HAP-1 (cell line): Measurements from ENCODE around the gene ARID5A.

Experiments used
- DNase-seq, 2 experiments: peaks; one replicate each; pipeline ENCODE4 v3.0.0-alpha.2; 2016 to 2020; ENCODE audit warnings: low spot score in 2 of 2
- H3K27me3 ChIP-seq: fragments of 250-450 bp; sonication (Bioruptor Pico); 2 replicates; pipeline ENCODE4 v1.5.1; 2020; ENCODE audit warnings: low read depth, mild to moderate bottlenecking, moderate library complexity
- H3K36me3 ChIP-seq: fragments of 250-450 bp; sonication (Bioruptor Pico); replicated peaks from 2 replicates; pipeline ENCODE4 v1.5.1; 2020; ENCODE audit warnings: mild to moderate bottlenecking
- H3K4me1 ChIP-seq: fragments of 250-450 bp; sonication (Bioruptor Pico); 2 replicates; pipeline ENCODE4 v1.5.1; 2020; ENCODE audit warnings: mild to moderate bottlenecking
- H3K4me3 ChIP-seq: fragments of 250-450 bp; sonication (Bioruptor Pico); 2 replicates; pipeline ENCODE4 v1.5.1; 2020; ENCODE audit warnings: mild to moderate bottlenecking, moderate library complexity
- H3K9me3 ChIP-seq: fragments of 250-450 bp; sonication (Bioruptor Pico); 2 replicates; pipeline ENCODE4 v1.5.1; 2020; ENCODE audit warnings: mild to moderate bottlenecking, moderate library complexity
- in situ Hi-C: fragments of 300-500 bp; cut with MboI; formaldehyde crosslinking; loops from 3 replicates; pipeline ENCODE4 v1.14.3; 2020; ENCODE audit warnings: low sequenced_read_pairs, inconsistent platforms, mixed read lengths

The ARID5A gene

GRCh38 chr2:96510931-96511595 lies 25.5 kb upstream of the ARID5A start:
- H3K36me3 ChIP-seq = no peaks in the 10 kb centered on the region
- H3K9me3 ChIP-seq = peaks cover 3% of the 10 kb centered on the region; the same call in 1 of the 2 replicates
- in situ Hi-C loops = loop anchor here (25.0 kb wide), 1 partner anchor 499 kb away; no protein-coding TSS in a partner anchor
- DNase-seq = no peak
- peaks cover 8% of the 10 kb centered on the region; the same call in 1 of the 2 replicates for H3K4me1 ChIP-seq
- no peaks in the 10 kb centered on the region for H3K27me3 ChIP-seq
- H3K4me3 ChIP-seq = no peak overlapping the region

- no peak overlapping the region for H3K4me3 ChIP-seq
- H3K4me1 ChIP-seq = peaks cover 8% of the 10 kb centered on the region; the same call in 1 of the 2 replicates
- no peak for DNase-seq
- in situ Hi-C loops = loop anchor here (25.0 kb wide), 1 partner anchor 500 kb away; no protein-coding TSS in a partner anchor
- peaks cover 5% of the 10 kb centered on the region; the same call in 1 of the 2 replicates for H3K9me3 ChIP-seq
- no peaks in the 10 kb centered on the region for H3K27me3 ChIP-seq
- no peaks in the 10 kb centered on the region for H3K36me3 ChIP-seq
These were observed 24.7 kb upstream of the ARID5A start for GRCh38 chr2:96511851-96512250.

DNA sequence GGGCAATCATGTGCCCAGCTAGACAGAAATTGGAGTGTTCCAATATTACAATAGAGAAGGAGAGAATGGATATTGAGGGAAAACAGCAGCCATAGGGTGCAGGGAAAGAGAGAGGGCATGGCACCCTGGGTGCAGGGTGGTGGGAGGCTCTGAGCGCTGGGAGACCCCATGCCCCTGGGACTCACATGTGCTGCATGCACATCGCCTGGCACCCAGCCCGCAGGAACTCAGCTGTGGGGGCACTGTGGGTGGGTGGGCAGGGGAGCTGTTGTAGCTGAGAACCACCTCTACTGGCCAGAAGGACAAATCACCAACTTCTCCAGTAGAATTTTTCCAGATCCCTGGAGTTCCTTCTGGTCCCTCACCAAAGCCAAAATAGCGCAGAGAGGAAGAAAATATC lies 24.2 kb upstream of the ARID5A start:
- Histone ChIP-seq H3K9me3 (peaks cover 5% of the 10 kb centered on the region; the same call in 1 of the 2 replicates), H3K4me3 (no peak overlapping the region), H3K4me1 (peaks cover 8% of the 10 kb centered on the region; the same call in 1 of the 2 replicates), H3K36me3 (no peaks in the 10 kb centered on the region), H3K27me3 (no peaks in the 10 kb centered on the region)
- no peak for DNase-seq
- in situ Hi-C loops = loop anchor here (25.0 kb wide), 1 partner anchor 500 kb away; no protein-coding TSS in a partner anchor

DNA sequence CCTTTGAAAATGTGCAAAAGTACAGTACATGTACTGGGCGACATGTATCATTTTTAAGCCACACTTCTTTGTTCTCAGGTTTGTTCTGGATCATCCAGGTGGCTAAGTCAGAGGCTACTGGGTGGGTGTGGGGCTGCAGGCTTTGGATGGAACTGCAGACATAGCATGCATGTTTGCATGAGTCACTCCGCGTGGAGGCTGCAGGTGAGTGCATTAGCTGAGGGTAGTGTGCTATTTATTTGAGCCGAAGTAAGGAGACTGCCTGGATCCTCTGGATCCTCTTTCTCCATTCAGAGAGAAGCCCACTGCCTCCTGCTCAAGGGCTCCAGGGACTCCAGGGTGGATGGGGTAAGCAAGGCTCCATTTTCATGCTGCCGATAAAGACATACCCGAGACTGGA lies 22.0 kb upstream of the ARID5A start:
- Histone ChIP-seq H3K4me1 (no peaks in the 10 kb centered on the region; the same call in 1 of the 2 replicates), H3K4me3 (no peak overlapping the region), H3K36me3 (no peaks in the 10 kb centered on the region), H3K27me3 (no peaks in the 10 kb centered on the region), H3K9me3 (peaks cover 5% of the 10 kb centered on the region; the same call in 1 of the 2 replicates)
- in situ Hi-C loops = loop anchor here (25.0 kb wide), 1 partner anchor 502 kb away; no protein-coding TSS in a partner anchor
- DNase-seq = no peak

DNA sequence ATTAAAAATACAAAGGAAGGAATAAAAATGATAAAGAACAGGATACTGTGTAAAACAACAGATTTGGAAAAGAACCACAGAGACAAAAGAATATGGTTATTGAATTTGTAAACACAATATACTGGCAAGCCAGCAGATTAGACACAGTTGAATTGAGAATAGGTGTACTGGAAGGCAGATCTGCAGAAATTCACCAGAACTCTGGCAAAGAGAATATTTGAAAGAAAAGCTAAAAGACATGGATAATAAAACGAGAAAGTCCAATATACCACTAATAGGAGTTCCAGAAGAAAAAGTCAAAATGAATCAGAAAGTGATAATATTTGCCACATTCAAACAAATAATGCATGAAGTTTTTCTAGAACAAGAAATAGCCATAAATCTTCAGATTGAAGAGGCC lies 19.5 kb upstream of the ARID5A start:
- H3K36me3 ChIP-seq = no peaks in the 10 kb centered on the region
- DNase-seq = no peak
- H3K27me3 ChIP-seq = no peaks in the 10 kb centered on the region
- H3K4me3 ChIP-seq = no peak overlapping the region
- peaks cover 5% of the 10 kb centered on the region; the same call in 1 of the 2 replicates for H3K9me3 ChIP-seq
- H3K4me1 ChIP-seq = no peaks in the 10 kb centered on the region
- in situ Hi-C loops = loop anchor here (25.0 kb wide), 1 partner anchor 505 kb away; no protein-coding TSS in a partner anchor

- no peaks in the 10 kb centered on the region for H3K36me3 ChIP-seq
- no peak for DNase-seq
- no peak overlapping the region for H3K4me3 ChIP-seq
- H3K9me3 ChIP-seq = peaks cover 5% of the 10 kb centered on the region; the same call in 1 of the 2 replicates
- in situ Hi-C loops = loop anchor here (25.0 kb wide), 1 partner anchor 508 kb away; no protein-coding TSS in a partner anchor
- no peaks in the 10 kb centered on the region for H3K4me1 ChIP-seq
- H3K27me3 ChIP-seq = no peaks in the 10 kb centered on the region
These were observed 16.3 kb upstream of the ARID5A start for GRCh38 chr2:96520231-96520630.

DNA sequence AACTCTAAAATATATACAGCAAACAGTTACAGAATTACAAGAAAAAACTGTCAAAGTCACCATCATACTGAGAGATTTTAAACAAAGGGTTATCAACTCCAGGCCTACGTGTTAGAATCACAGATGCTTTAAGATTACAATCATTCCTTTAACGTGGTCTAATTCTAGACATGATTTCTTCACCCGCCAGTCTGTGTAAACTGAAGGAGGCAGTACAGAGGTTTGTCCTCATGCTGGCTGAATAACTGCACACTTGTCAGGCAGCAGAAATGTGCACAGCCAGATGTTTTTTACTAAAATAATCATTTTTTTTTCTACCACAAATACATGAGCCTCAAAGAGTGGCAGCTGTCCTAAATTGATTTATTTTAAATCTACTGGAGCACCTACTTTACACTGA lies 15.9 kb upstream of the ARID5A start:
- in situ Hi-C loops = loop anchor here (25.0 kb wide), 1 partner anchor 508 kb away; no protein-coding TSS in a partner anchor
- no peaks in the 10 kb centered on the region for H3K27me3 ChIP-seq
- H3K9me3 ChIP-seq = peaks cover 5% of the 10 kb centered on the region; the same call in 1 of the 2 replicates
- no peak for DNase-seq
- no peaks in the 10 kb centered on the region for H3K4me1 ChIP-seq
- H3K4me3 ChIP-seq = no peak overlapping the region
- no peaks in the 10 kb centered on the region for H3K36me3 ChIP-seq

GRCh38 chr2:96521219-96521618 lies 15.3 kb upstream of the ARID5A start:
- in situ Hi-C loops = loop anchor here (25.0 kb wide), 1 partner anchor 509 kb away; no protein-coding TSS in a partner anchor
- H3K27me3 ChIP-seq = no peaks in the 10 kb centered on the region
- DNase-seq = no peak
- no peaks in the 10 kb centered on the region for H3K4me1 ChIP-seq
- no peak overlapping the region for H3K4me3 ChIP-seq
- peaks cover under 1% of the 10 kb centered on the region; the same call in 1 of the 2 replicates for H3K9me3 ChIP-seq
- H3K36me3 ChIP-seq = no peaks in the 10 kb centered on the region

GRCh38 chr2:96522304-96523203 lies 14.0 kb upstream of the ARID5A start:
- in situ Hi-C loops = loop anchor here (25.0 kb wide), 1 partner anchor 510 kb away; no protein-coding TSS in a partner anchor
- Histone ChIP-seq H3K36me3 (no peaks in the 10 kb centered on the region), H3K9me3 (no peaks in the 10 kb centered on the region), H3K4me3 (no peak overlapping the region), H3K27me3 (no peaks in the 10 kb centered on the region), H3K4me1 (no peaks in the 10 kb centered on the region)
- DNase-seq = no peak

GRCh38 chr2:96523659-96524481 lies 12.7 kb upstream of the ARID5A start:
- no peaks in the 10 kb centered on the region for H3K36me3 ChIP-seq
- no peak for DNase-seq
- in situ Hi-C loops = loop anchor here (25.0 kb wide), 1 partner anchor 512 kb away; no protein-coding TSS in a partner anchor
- H3K4me1 ChIP-seq = peaks cover 2% of the 10 kb centered on the region; the same call in 1 of the 2 replicates
- H3K9me3 ChIP-seq = no peaks in the 10 kb centered on the region
- H3K27me3 ChIP-seq = no peaks in the 10 kb centered on the region
- no peak overlapping the region for H3K4me3 ChIP-seq

- in situ Hi-C loops = loop anchor here (25.0 kb wide), 1 partner anchor 512 kb away; no protein-coding TSS in a partner anchor
- no peak for DNase-seq
- Histone ChIP-seq H3K36me3 (no peaks in the 10 kb centered on the region), H3K9me3 (no peaks in the 10 kb centered on the region), H3K4me1 (peaks cover 2% of the 10 kb centered on the region; the same call in 1 of the 2 replicates), H3K4me3 (no peak overlapping the region), H3K27me3 (no peaks in the 10 kb centered on the region)
These were observed 11.9 kb upstream of the ARID5A start for GRCh38 chr2:96524482-96525210.

DNA sequence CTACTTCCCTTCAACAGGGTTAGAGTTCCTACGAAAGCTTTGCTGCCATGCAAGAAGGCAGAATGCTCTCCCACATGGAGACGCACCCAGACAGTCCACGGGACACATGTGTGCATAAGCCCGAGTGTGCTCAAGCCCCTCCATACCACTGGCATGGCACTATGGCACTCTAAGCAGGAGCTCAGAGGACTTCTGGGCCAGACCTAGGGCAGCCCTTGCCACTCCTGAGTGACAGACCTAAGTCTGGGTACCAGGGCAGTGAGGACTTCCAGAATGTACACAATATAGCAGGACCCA lies 11.4 kb upstream of the ARID5A start:
- Histone ChIP-seq H3K27me3 (no peaks in the 10 kb centered on the region), H3K4me3 (no peak overlapping the region), H3K4me1 (peaks cover 2% of the 10 kb centered on the region; the same call in 1 of the 2 replicates), H3K9me3 (no peaks in the 10 kb centered on the region), H3K36me3 (no peaks in the 10 kb centered on the region)
- in situ Hi-C loops = no loop called here
- no peak for DNase-seq
